NCI-H1417 (cell line): ENCODE data around the gene YJU2.
"Not testable (repeated sequence)": the region's sequence is repeated elsewhere in the genome, so short reads cannot be mapped to it uniquely, and the experiment has no call there.

Source experiments
- DNase-seq, 3 experiments: peaks; one replicate each; lab custom pipeline; 2025; lab: John Stamatoyannopoulos, UW

YJU2 gene

GRCh38 chr19:4228765-4229178 is 18.1 kb upstream of the YJU2 start:
- DNase-seq: no peak

DNA sequence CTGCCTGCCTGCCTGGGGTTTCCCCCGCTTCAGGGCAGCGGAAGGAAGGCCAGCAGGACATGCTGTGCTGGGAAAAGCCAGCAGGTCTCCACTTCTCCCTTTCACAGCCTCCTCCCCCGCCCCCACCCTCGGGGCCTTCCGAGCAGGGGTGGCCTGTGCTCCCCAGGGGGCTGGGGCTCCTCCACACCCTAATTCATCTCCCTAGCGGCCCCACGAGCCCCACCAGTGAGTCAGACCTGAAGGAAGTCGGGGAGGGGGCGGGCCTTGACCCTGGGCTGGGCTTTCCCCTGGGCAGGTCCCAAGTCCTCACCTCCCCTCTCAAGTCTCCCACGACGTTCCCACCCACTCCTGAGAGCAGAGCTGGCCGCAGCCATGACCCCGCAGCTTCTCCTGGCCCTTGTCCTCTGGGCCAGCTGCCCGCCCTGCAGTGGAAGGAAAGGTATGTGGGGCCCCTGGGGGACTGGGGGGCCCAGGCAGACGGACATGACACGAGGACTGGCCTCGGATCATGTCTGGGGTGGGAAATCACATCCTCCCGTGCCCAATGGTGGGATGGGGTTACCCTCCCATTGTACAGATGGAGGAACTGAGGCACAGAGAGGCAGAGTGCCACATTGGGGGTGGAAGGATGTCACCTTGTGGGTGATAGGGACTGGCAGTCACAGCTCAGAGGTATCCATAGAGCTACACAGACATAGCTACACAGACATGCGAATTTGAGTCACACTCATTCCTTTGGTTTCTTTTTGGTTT is 17.5 kb upstream of the YJU2 start, which contains the start of gene EBI3:
Gene EBI3, plus strand, starts transcription at position 345 of the 753 bp plus-strand sequence. Its CDS starts 28 bp downstream, at position 373.
- DNase-seq: peak in 2 of 3 experiments; percentile 24 to 35

GRCh38 chr19:4230237-4230636 is 16.6 kb upstream of the YJU2 start:
- DNase-seq: not testable (repeated sequence)

- not testable (repeated sequence) for DNase-seq
These were observed 15.4 kb upstream of the YJU2 start for GRCh38 chr19:4231521-4231920.

DNA sequence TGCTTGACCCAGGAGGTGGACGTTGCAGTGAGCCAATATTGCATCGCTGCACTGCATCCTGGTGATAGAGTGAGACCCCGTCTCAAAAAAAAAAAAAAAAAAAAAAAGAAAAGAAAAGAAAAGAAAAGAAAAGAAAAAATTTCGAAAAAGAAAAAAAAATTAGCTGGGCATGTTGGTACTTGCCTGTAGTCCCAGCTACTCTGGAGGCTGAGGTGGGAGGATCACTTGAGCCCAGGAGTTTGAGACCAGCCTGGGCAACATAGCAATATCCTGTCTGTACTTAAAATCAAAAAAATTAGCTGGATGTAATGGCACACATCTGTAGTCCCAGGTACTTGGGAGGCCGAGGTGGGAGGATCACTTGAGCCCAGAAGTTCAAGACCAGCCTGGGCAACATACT is 14.7 kb upstream of the YJU2 start:
- DNase-seq: not testable (repeated sequence)

GRCh38 chr19:4232614-4233281 is 14.1 kb upstream of the YJU2 start:
- peak in 1 of 3 experiments; percentile 51 for DNase-seq

DNA sequence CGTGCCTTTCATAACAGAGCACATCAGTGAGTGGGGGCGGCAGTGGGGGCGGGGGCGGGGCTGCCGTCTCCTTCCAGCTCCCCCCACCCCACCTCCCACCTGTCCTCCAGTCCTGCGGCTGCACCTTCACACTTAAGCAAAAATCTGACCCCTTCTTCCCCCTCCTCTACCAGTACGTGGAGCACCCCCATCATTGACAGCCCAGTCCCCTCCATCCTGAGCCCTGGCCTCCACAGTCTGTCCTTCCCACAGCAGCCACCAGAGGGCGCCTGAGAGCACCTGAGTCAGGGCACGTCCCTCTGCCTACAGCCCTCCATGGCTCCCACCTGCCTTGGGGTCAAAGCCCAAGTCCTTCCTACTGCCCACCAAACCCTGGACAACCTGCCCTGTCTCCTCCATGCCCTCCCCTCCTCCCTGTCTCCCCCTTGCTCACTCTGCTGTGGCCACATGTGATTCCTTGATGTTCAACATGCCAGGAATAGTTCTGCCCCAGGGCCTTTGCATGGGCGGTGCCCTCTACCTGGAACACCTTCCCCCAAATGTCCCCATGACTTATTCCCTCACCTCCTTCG is 13.5 kb upstream of the YJU2 start:
- peak; percentile 14 to 54 (median 18) for DNase-seq

GRCh38 chr19:4234142-4234861 is 12.6 kb upstream of the YJU2 start:
- no peak for DNase-seq

- no peak for DNase-seq
These were observed 12.0 kb upstream of the YJU2 start for GRCh38 chr19:4234862-4235201.

DNA sequence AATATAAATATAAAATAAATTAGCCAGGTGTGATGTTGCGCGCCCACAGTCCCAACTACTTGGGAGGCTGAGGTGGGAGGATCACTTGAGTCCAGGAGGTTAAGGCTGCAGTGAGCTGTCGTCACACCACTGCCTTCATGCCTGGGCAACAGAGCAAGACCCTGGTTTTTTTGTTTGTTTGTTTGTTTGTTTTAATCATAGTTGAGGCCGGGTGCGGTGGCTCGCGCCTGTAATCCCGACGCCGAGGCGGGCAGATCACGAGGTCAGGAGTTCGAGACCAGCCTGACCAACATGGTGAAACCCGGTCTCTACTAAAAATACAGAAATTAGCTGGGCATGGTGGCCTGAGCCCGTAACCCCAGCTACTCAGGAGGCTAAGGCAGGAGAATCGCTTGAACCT is 9.4 kb upstream of the YJU2 start:
- DNase-seq: not testable (repeated sequence)

GRCh38 chr19:4238831-4239230 is 8.0 kb upstream of the YJU2 start:
- no peak for DNase-seq

DNA sequence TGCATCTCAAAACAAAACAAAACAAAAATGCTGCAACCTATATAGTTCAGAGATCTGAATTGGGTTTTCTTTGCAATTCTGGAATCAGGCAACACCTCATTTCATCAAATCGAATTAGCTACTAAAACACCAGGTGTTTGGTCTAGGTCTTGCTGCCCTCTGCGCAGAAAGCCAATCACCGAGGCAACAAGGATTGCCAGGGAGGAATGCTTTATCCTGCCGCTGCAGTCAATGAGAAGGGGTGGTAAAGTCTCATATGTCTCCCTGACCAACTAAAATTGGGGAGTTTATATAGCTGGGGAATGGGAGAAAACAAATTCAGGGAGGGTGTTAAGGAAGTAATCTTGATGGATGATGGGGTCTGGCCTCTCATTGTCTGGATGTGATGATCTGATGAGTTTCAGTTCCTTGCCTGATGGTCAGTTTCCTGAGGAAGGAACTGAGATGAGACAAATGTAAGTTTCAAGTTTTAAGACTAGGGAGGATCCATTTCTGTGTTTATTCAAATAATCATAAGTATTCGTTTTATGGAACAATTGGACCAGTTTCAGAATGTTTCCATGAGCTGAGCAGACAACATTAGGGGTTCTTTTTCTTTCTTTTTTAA is 5.0 kb upstream of the YJU2 start:
- DNase-seq: no peak

DNA sequence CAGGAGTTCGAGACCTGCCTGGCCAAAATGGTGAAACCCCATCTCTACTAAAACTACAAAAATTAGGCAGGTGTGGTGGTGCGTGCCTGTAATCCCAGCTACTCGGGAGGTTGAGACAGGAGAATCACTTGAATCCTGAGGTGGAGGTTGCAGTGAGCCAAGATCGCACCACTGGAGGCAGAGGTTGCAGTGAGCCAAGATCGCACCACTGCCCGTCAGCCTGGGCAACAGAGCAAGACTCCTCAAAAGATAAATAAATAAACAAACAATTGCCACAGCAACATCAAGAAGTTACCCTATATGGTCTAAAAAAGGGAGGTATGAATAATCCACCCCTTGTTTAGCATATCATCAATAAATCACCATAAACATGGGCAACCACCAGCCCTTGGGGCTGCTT is 942 bp upstream of the YJU2 start:
- not testable (repeated sequence) for DNase-seq

DNA sequence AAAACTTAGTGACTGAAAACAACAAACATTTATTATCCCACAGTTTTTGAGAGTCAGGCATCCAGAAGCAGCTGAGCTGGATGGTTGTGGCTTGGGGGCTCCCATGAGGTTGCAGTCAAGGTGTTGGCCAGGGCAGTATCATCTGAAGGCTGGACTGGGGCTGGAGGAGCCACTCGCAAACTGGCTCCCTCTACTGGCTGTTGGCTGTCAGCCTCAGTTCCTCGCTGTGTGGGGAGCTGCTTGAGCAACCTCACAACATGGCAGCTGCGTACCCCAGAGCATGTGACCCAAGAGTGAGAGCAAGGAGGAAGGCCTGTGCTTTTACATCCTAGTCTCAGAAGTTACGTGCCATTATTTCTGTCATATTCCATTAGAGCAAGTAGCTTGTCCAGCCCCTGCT is 9.7 kb downstream of the YJU2 start:
- DNase-seq: no peak

DNA sequence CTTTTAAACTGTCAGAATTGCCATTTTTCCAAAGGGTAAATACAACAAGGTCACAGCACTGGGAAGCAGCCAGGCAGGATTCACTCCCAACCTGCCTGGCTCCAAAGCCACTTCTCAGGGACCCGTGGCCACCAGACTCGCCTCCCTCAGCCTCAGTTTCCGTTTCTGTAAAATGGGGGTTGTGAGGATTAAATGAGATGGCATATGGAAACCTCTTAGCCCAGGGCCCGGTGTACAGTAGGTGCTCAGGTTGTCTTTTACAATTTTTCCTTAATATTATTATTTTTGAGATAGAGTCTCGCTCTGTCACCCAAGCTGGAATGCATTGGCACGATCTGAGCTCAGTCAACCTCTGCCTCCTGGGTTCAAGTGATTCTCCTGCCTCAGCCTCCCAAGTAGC is 10.1 kb downstream of the YJU2 start:
- DNase-seq: no peak

DNA sequence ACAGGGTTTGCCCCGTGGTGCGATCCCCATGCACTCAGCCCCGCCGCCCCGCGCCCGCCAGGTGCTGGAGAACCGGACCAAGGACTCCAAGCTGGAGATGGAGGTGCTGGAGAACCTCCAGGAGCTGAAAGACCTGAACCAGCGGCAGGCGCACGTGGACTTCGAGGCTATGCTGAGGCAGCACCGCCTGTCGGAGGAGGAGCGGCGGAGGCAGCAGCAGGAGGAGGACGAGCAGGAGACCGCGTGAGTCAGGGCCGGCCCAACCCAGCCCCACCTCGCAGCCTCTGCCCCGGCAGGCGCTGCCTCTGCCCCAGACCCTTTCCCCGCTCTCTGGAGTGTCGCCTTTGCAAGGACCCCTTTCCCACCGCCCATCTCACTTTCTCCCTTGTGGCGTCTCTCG is 11.3 kb downstream of the YJU2 start:
- DNase-seq: no peak

DNA sequence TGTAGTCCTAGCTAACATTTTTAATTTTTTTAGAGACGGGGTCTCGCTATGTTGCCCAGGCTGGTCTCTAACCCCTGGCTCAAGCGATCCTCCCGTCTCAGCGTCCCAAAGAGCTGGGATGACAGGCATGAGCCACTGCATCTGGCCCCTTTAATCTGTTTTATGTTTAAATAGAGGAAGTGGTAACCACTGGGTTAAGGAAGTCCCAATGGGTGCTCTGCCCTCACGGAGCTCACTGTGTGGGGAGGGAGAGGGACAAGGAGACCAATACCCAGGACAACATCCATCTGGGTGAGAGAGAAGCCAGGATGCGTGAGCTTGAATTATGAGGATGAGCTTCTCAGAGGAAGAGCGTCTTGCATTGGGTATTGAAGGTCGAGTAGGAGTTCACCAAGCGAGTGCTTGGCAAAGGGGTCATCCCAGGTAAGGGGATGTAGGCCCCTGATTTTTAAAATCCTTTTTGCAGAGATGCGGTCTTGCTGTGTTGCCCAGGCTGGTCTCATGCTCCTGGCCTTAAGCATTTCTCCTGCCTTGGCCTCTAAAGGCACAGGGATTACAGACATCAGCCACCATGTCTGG is 13.8 kb downstream of the YJU2 start:
- DNase-seq: no peak

- no peak for DNase-seq
These were observed 17.9 kb downstream of the YJU2 start for GRCh38 chr19:4264812-4265211.

DNA sequence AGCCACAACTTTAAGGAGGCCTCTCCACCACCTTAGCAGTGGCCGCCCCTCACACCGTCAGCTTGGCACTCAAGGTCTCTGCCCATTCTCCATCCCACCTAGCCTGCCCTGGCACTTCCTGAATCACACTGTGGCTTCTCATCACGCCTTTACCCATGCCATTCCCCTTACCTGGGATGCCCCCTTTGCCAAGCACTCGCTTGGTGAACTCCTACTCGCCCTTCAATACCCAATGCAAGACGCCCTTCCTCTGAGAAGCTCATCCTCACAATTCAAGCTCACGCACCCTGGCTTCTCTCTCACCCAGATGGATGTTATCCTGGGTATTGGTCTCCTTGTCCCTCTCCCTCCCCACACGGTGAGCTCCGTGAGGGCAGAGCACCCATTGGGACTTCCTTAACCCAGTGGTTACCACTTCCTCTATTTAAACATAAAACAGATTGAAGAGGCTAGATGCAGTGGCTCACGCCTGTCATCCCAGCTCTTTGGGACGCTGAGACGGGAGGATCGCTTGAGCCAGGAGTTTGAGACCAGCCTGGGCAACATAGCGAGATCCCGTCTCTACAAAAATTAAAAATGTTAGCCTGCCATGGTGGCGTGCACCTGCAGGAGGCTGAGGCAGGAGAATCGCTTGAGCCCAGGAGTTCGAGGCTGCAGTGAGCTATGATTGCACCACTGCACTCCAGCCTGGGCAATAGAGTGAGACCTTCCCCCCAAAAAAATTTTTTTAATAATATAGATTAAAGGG is 19.5 kb downstream of the YJU2 start:
- no peak for DNase-seq

GRCh38 chr19:4267101-4267900 is 20.4 kb downstream of the YJU2 start:
- DNase-seq: peak; percentile 37 to 59 (median 37)
